ENCODE data around the gene PRKCZ.

- TF ChIP-seq, protein P1, sequence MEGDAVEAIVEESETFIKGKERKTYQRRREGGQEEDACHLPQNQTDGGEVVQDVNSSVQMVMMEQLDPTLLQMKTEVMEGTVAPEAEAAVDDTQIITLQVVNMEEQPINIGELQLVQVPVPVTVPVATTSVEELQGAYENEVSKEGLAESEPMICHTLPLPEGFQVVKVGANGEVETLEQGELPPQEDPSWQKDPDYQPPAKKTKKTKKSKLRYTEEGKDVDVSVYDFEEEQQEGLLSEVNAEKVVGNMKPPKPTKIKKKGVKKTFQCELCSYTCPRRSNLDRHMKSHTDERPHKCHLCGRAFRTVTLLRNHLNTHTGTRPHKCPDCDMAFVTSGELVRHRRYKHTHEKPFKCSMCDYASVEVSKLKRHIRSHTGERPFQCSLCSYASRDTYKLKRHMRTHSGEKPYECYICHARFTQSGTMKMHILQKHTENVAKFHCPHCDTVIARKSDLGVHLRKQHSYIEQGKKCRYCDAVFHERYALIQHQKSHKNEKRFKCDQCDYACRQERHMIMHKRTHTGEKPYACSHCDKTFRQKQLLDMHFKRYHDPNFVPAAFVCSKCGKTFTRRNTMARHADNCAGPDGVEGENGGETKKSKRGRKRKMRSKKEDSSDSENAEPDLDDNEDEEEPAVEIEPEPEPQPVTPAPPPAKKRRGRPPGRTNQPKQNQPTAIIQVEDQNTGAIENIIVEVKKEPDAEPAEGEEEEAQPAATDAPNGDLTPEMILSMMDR (conservative IDR thresholded peaks at IDR 0.05; ENCODE audit: low read length), result no peak
- TF ChIP-seq EZH2phosphoT487 (IDR thresholded peaks at IDR 0.05; ENCODE audit: borderline replicate concordance, low read depth, low read length), result no peak
Observed at GRCh38 chr1:2159124-2159523, 108.9 kb downstream of the PRKCZ start.
